ENCODE results near the gene GALNT3. TPM values are rescaled to one million over a fixed set of nuclear protein-coding genes. Genes with fewer than 3 reads are reported as not detected.
A peak's percentile ranks its signal among the peaks of the same experiment; 100 is the strongest.

GALNT3 gene
- polyA plus RNA-seq, 4 donors, result 21.6 to 87.4 (median 38.4) TPM

GRCh38 chr2:165745916-165746315 lies 48.1 kb downstream of the GALNT3 start:
- FAIRE-seq (no peak), DNase-seq (no peak)
- no peak overlapping the region for H3K4me3 ChIP-seq (ENCODE audit: low read depth in 1 of 3, low read length in 3 of 3)
- no peak overlapping the region for H3K27ac ChIP-seq (ENCODE audit: low read depth in 1 of 3, low read length in 2 of 3)
- peaks cover 0 to 12% (median 6%) of the 10 kb centered on the region in 3 donors for H3K36me3 ChIP-seq (ENCODE audit: control insufficient read depth in 3 of 3, insufficient read depth in 2 of 3, low read depth in 1 of 3, low read length in 3 of 3)
- H3K27me3 ChIP-seq (ENCODE audit: control insufficient read depth in 3 of 3, insufficient read depth in 3 of 3, low read length in 3 of 3), result no peaks in the 10 kb centered on the region
- 69 to 79% (median 73%) methylated on average over 2 of the region's 2 CpGs for WGBS, 3 donors
- H3K9me3 ChIP-seq (ENCODE audit: control insufficient read depth in 2 of 2, insufficient read depth in 1 of 2, low read depth in 1 of 2, low read length in 1 of 2), result no peaks in the 10 kb centered on the region
- no peaks in the 10 kb centered on the region for H3K4me1 ChIP-seq (ENCODE audit: control insufficient read depth in 3 of 3, insufficient read depth in 2 of 3, low read depth in 1 of 3, low read length in 2 of 3)

DNA sequence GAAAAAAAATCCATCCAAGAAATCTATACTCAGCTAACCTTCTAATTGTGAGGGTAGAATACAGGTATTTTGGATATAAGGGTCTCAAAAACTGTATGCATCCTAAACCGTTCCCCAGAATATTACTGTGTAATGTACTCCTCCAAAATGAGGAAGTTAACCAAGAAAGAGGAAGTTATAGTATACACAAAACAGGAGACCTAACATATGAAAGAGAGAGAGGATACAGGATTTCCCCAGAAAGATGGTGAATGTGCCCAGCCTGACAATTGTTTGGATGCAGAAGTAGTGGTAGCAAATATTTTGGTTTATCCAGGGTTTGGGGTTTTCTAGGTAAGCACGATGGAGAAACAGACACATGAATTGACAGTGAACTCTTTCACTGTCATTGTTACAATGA lies 50.6 kb downstream of the GALNT3 start:
- no peaks in the 10 kb centered on the region for H3K27me3 ChIP-seq (ENCODE audit: control insufficient read depth in 3 of 3, insufficient read depth in 3 of 3, low read length in 3 of 3)
- 63 to 86% (median 73%) methylated on average over 2 of the region's 2 CpGs for WGBS, 3 donors
- no peaks in the 10 kb centered on the region for H3K4me1 ChIP-seq (ENCODE audit: control insufficient read depth in 3 of 3, insufficient read depth in 2 of 3, low read depth in 1 of 3, low read length in 2 of 3)
- H3K4me3 ChIP-seq (ENCODE audit: low read depth in 1 of 3, low read length in 3 of 3), result no peak overlapping the region
- peaks cover 0 to 8% (median 6%) of the 10 kb centered on the region in 3 donors for H3K36me3 ChIP-seq (ENCODE audit: control insufficient read depth in 3 of 3, insufficient read depth in 2 of 3, low read depth in 1 of 3, low read length in 3 of 3)
- H3K27ac ChIP-seq (ENCODE audit: low read depth in 1 of 3, low read length in 2 of 3), result no peak overlapping the region
- DNase-seq, result no peak
- no peaks in the 10 kb centered on the region for H3K9me3 ChIP-seq (ENCODE audit: control insufficient read depth in 2 of 2, insufficient read depth in 1 of 2, low read depth in 1 of 2, low read length in 1 of 2)
- FAIRE-seq, result no peak

- Histone ChIP-seq H3K27me3 (ENCODE audit: control insufficient read depth in 3 of 3, insufficient read depth in 3 of 3, low read length in 3 of 3) (no peaks in the 10 kb centered on the region), H3K27ac (ENCODE audit: low read depth in 1 of 3, low read length in 2 of 3) (no peak overlapping the region), H3K36me3 (ENCODE audit: control insufficient read depth in 3 of 3, insufficient read depth in 2 of 3, low read depth in 1 of 3, low read length in 3 of 3) (no peaks in the 10 kb centered on the region), H3K4me1 (ENCODE audit: control insufficient read depth in 3 of 3, insufficient read depth in 2 of 3, low read depth in 1 of 3, low read length in 2 of 3) (no peaks in the 10 kb centered on the region), H3K4me3 (ENCODE audit: low read depth in 1 of 3, low read length in 3 of 3) (no peak overlapping the region), H3K9me3 (ENCODE audit: control insufficient read depth in 2 of 2, insufficient read depth in 1 of 2, low read depth in 1 of 2, low read length in 1 of 2) (no peaks in the 10 kb centered on the region)
- FAIRE-seq (no peak), DNase-seq (no peak)
Measured at GRCh38 chr2:165725421-165725820, 68.6 kb downstream of the GALNT3 start.

GRCh38 chr2:165720511-165720910 lies 73.5 kb downstream of the GALNT3 start:
- H3K4me3 ChIP-seq (ENCODE audit: low read depth in 1 of 3, low read length in 3 of 3), result no peak overlapping the region
- H3K27ac ChIP-seq (ENCODE audit: low read depth in 1 of 3, low read length in 2 of 3), result no peak overlapping the region
- DNase-seq (no peak), FAIRE-seq (no peak)
- H3K9me3 ChIP-seq (ENCODE audit: control insufficient read depth in 2 of 2, insufficient read depth in 1 of 2, low read depth in 1 of 2, low read length in 1 of 2), result no peaks in the 10 kb centered on the region
- no peaks in the 10 kb centered on the region for H3K4me1 ChIP-seq (ENCODE audit: control insufficient read depth in 3 of 3, insufficient read depth in 2 of 3, low read depth in 1 of 3, low read length in 2 of 3)
- H3K27me3 ChIP-seq (ENCODE audit: control insufficient read depth in 3 of 3, insufficient read depth in 3 of 3, low read length in 3 of 3), result no peaks in the 10 kb centered on the region
- H3K36me3 ChIP-seq (ENCODE audit: control insufficient read depth in 3 of 3, insufficient read depth in 2 of 3, low read depth in 1 of 3, low read length in 3 of 3), result no peaks in the 10 kb centered on the region

GRCh38 chr2:165718610-165719210 lies 75.3 kb downstream of the GALNT3 start:
- no peaks in the 10 kb centered on the region for H3K36me3 ChIP-seq (ENCODE audit: control insufficient read depth in 3 of 3, insufficient read depth in 2 of 3, low read depth in 1 of 3, low read length in 3 of 3)
- DNase-seq (no peak), FAIRE-seq (no peak)
- WGBS, 3 donors, result 10 to 46% (median 14%) methylated on average over 1 of the region's 1 CpG
- no peaks in the 10 kb centered on the region for H3K27me3 ChIP-seq (ENCODE audit: control insufficient read depth in 3 of 3, insufficient read depth in 3 of 3, low read length in 3 of 3)
- no peaks in the 10 kb centered on the region for H3K4me1 ChIP-seq (ENCODE audit: control insufficient read depth in 3 of 3, insufficient read depth in 2 of 3, low read depth in 1 of 3, low read length in 2 of 3)
- no peak overlapping the region for H3K4me3 ChIP-seq (ENCODE audit: low read depth in 1 of 3, low read length in 3 of 3)
- no peak overlapping the region for H3K27ac ChIP-seq (ENCODE audit: low read depth in 1 of 3, low read length in 2 of 3)
- H3K9me3 ChIP-seq (ENCODE audit: control insufficient read depth in 2 of 2, insufficient read depth in 1 of 2, low read depth in 1 of 2, low read length in 1 of 2), result no peaks in the 10 kb centered on the region

DNA sequence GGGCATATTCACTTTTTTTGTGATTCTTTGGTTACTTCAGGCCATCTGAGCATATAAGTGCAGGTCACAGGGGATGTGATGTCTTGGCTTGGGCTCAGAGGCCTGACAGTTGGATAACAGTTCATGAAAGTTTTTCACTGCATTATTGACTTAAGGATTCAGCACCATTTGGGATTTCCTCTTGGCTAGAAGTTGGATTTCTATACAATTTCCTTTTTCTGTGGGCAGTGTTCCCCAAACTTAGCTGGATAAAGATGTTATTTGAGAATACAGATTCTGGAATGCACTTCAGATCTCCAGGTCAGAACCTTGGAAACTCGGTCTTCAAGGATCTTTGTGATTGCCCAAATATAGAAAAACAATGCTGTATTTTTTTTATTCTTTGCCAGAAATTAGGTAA lies 78.0 kb downstream of the GALNT3 start:
- Histone ChIP-seq H3K27me3 (ENCODE audit: control insufficient read depth in 3 of 3, insufficient read depth in 3 of 3, low read length in 3 of 3) (no peaks in the 10 kb centered on the region), H3K9me3 (ENCODE audit: control insufficient read depth in 2 of 2, insufficient read depth in 1 of 2, low read depth in 1 of 2, low read length in 1 of 2) (no peaks in the 10 kb centered on the region), H3K4me3 (ENCODE audit: low read depth in 1 of 3, low read length in 3 of 3) (no peak overlapping the region), H3K27ac (ENCODE audit: low read depth in 1 of 3, low read length in 2 of 3) (no peak overlapping the region), H3K4me1 (ENCODE audit: control insufficient read depth in 3 of 3, insufficient read depth in 2 of 3, low read depth in 1 of 3, low read length in 2 of 3) (no peaks in the 10 kb centered on the region), H3K36me3 (ENCODE audit: control insufficient read depth in 3 of 3, insufficient read depth in 2 of 3, low read depth in 1 of 3, low read length in 3 of 3) (no peaks in the 10 kb centered on the region)
- FAIRE-seq (no peak), DNase-seq (no peak)
- WGBS, 3 donors, result 73 to 85% (median 78%) methylated on average over 1 of the region's 1 CpG

DNA sequence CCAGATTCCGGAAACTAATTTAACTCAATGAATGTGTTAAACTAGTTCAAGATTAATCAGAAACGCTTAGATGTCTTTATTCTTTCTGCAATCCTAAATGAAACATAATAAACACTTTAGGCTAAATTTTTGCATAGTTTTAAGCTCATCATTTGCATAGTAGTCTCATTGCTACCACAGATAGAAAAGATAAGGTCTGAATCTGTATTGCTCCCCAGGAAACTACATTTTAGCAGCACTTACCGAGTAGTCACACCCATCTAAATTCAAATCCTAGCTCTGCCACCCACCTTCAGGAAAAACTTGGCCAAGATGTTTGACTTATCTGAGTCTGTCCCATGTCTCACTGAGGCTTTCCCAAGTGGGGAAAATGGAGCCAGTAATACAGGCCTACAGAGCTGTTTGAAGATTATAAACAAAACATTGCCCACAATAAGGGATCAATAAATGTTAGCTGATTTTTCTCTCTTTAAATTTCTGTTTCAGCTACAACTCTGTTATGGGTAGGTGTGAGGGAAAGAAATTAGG lies 87.0 kb downstream of the GALNT3 start:
- no peaks in the 10 kb centered on the region for H3K36me3 ChIP-seq (ENCODE audit: control insufficient read depth in 3 of 3, insufficient read depth in 2 of 3, low read depth in 1 of 3, low read length in 3 of 3)
- WGBS, 3 donors, result 83 to 87% (median 86%) methylated on average over 3 of the region's 3 CpGs
- FAIRE-seq, result no peak

GRCh38 chr2:165701147-165701546 lies 92.9 kb downstream of the GALNT3 start:
- Histone ChIP-seq H3K27me3 (ENCODE audit: control insufficient read depth in 3 of 3, insufficient read depth in 3 of 3, low read length in 3 of 3) (peaks cover 0 to 2% (median 0%) of the 10 kb centered on the region in 3 donors), H3K36me3 (ENCODE audit: control insufficient read depth in 3 of 3, insufficient read depth in 2 of 3, low read depth in 1 of 3, low read length in 3 of 3) (no peaks in the 10 kb centered on the region), H3K9me3 (ENCODE audit: control insufficient read depth in 2 of 2, insufficient read depth in 1 of 2, low read depth in 1 of 2, low read length in 1 of 2) (no peaks in the 10 kb centered on the region), H3K4me1 (ENCODE audit: control insufficient read depth in 3 of 3, insufficient read depth in 2 of 3, low read depth in 1 of 3, low read length in 2 of 3) (no peaks in the 10 kb centered on the region), H3K27ac (ENCODE audit: low read depth in 1 of 3, low read length in 2 of 3) (no peak overlapping the region), H3K4me3 (ENCODE audit: low read depth in 1 of 3, low read length in 3 of 3) (no peak overlapping the region)
- DNase-seq, result peak in 1 of 2 donors; percentile 9
- 18 to 51% (median 32%) methylated on average over 6 of the region's 6 CpGs for WGBS, 3 donors
- no peak for FAIRE-seq

More for the DNA sequence above, 87.0 kb downstream of the GALNT3 start:
- DNase-seq, result no peak
- H3K27me3 ChIP-seq (ENCODE audit: control insufficient read depth in 3 of 3, insufficient read depth in 3 of 3, low read length in 3 of 3), result peaks cover 0 to 2% (median 0%) of the 10 kb centered on the region in 3 donors
- H3K4me3 ChIP-seq (ENCODE audit: low read depth in 1 of 3, low read length in 3 of 3), result no peak overlapping the region
- H3K9me3 ChIP-seq (ENCODE audit: control insufficient read depth in 2 of 2, insufficient read depth in 1 of 2, low read depth in 1 of 2, low read length in 1 of 2), result no peaks in the 10 kb centered on the region
- no peak overlapping the region for H3K27ac ChIP-seq (ENCODE audit: low read depth in 1 of 3, low read length in 2 of 3)
- H3K4me1 ChIP-seq (ENCODE audit: control insufficient read depth in 3 of 3, insufficient read depth in 2 of 3, low read depth in 1 of 3, low read length in 2 of 3), result no peaks in the 10 kb centered on the region

GRCh38 chr2:165700531-165700930 lies 93.5 kb downstream of the GALNT3 start:
- FAIRE-seq, result no peak

More at GRCh38 chr2:165700531-165700930, 93.5 kb downstream of the GALNT3 start:
- Histone ChIP-seq H3K27me3 (ENCODE audit: control insufficient read depth in 3 of 3, insufficient read depth in 3 of 3, low read length in 3 of 3) (peaks cover 0 to 2% (median 0%) of the 10 kb centered on the region in 3 donors), H3K27ac (ENCODE audit: low read depth in 1 of 3, low read length in 2 of 3) (no peak overlapping the region), H3K4me3 (ENCODE audit: low read depth in 1 of 3, low read length in 3 of 3) (no peak overlapping the region), H3K9me3 (ENCODE audit: control insufficient read depth in 2 of 2, insufficient read depth in 1 of 2, low read depth in 1 of 2, low read length in 1 of 2) (no peaks in the 10 kb centered on the region), H3K36me3 (ENCODE audit: control insufficient read depth in 3 of 3, insufficient read depth in 2 of 3, low read depth in 1 of 3, low read length in 3 of 3) (no peaks in the 10 kb centered on the region), H3K4me1 (ENCODE audit: control insufficient read depth in 3 of 3, insufficient read depth in 2 of 3, low read depth in 1 of 3, low read length in 2 of 3) (no peaks in the 10 kb centered on the region)
- 78 to 92% (median 83%) methylated on average over 5 of the region's 5 CpGs for WGBS, 3 donors
- DNase-seq, result no peak

Measured in small intestine (tissue), 7 donors.